GM23338 (cell line): Measurements from ENCODE around the gene RPL41. TPM values are rescaled to one million over a fixed set of nuclear protein-coding genes. Genes with fewer than 3 reads are reported as not detected.

Source experiments
- ATAC-seq: fragments of 200-7000 bp; cut with Tn5 transposase; 3 replicates; pipeline ENCODE4 v1.9.1; 2020
- DNase-seq: peaks from one replicate; pipeline ENCODE4 v3.0.0-alpha.2; 2015; ENCODE audit warnings: low spot score
- H2AFZ ChIP-seq: fragments of 200-600 bp; sonication (generic); 2 replicates; pipeline ENCODE4 v1.8.0; 2016; ENCODE audit warnings: antibody characterized with exemption, mild to moderate bottlenecking, moderate library complexity
- H3F3A ChIP-seq: fragments of 200-600 bp; sonication (generic); replicated peaks from 2 replicates; pipeline ENCODE4 v1.8.0; 2017; ENCODE audit warnings: antibody characterized with exemption, mixed run types, low read depth
- H3K27ac ChIP-seq: fragments of 200-600 bp; sonication (generic); 2 replicates; pipeline ENCODE4 v1.6.1; 2016; ENCODE audit warnings: low read depth
- H3K27me3 ChIP-seq: fragments of 200-600 bp; sonication (generic); 2 replicates; pipeline ENCODE4 v1.8.0; 2016; ENCODE audit warnings: mild to moderate bottlenecking, mixed run types, moderate library complexity; ENCODE audit not compliant: insufficient read depth
- H3K36me3 ChIP-seq: fragments of 200-600 bp; sonication (generic); 2 replicates; pipeline ENCODE4 v1.8.0; 2016; ENCODE audit warnings: mild to moderate bottlenecking; ENCODE audit not compliant: insufficient read depth
- H3K4me1 ChIP-seq: fragments of 200-600 bp; sonication (generic); 2 replicates; pipeline ENCODE4 v1.8.0; 2016; ENCODE audit warnings: mild to moderate bottlenecking, moderate library complexity; ENCODE audit not compliant: insufficient read depth
- H3K4me2 ChIP-seq: fragments of 200-600 bp; sonication (generic); 2 replicates; pipeline ENCODE4 v1.7.1; 2017; ENCODE audit warnings: mixed run types
- H3K4me3 ChIP-seq: fragments of 200-600 bp; sonication (generic); 2 replicates; pipeline ENCODE4 v1.6.1; 2016; ENCODE audit warnings: mixed run types
- H3K79me2 ChIP-seq: fragments of 200-600 bp; sonication (generic); replicated peaks from 2 replicates; pipeline ENCODE4 v1.8.0; 2017; ENCODE audit warnings: mild to moderate bottlenecking; ENCODE audit not compliant: insufficient read depth
- H3K9me2 ChIP-seq: fragments of 200-600 bp; sonication (generic); 2 replicates; pipeline ENCODE4 v1.8.0; 2017; ENCODE audit not compliant: insufficient read depth
- H4K20me1 ChIP-seq: fragments of 200-600 bp; sonication (generic); replicated peaks from 2 replicates; pipeline ENCODE4 v1.8.0; 2017; ENCODE audit warnings: mild to moderate bottlenecking; ENCODE audit not compliant: insufficient read depth
- H3K27ac Mint-ChIP-seq: 2 replicates; pipeline ENCODE4 v1.8.0; 2020; ENCODE audit warnings: inconsistent platforms, mild to moderate bottlenecking, moderate library complexity, mixed read lengths
- H3K27me3 Mint-ChIP-seq: 3 replicates; pipeline ENCODE4 v1.8.0; 2022; ENCODE audit warnings: low read depth, mild to moderate bottlenecking, moderate library complexity, mixed read lengths, inconsistent platforms; ENCODE audit not compliant: insufficient read depth, poor library complexity
- H3K36me3 Mint-ChIP-seq: 3 replicates; pipeline ENCODE4 v1.8.0; 2021; ENCODE audit warnings: low read depth, mild to moderate bottlenecking, inconsistent platforms, moderate library complexity, mixed read lengths
- H3K4me1 Mint-ChIP-seq: 3 replicates; pipeline ENCODE4 v1.8.0; 2020; ENCODE audit warnings: mild to moderate bottlenecking, inconsistent platforms, mixed read lengths
- H3K4me3 Mint-ChIP-seq: 3 replicates; pipeline ENCODE4 v1.8.0; 2021; ENCODE audit warnings: moderate library complexity, mild to moderate bottlenecking, inconsistent platforms, mixed read lengths
- H3K9me3 Mint-ChIP-seq: 3 replicates; pipeline ENCODE4 v1.8.0; 2020; ENCODE audit warnings: moderate library complexity, mild to moderate bottlenecking, inconsistent platforms, mixed read lengths
- CREB1 ChIP-seq: fragments of 250-450 bp; sonication (Bioruptor Pico); IDR thresholded peaks from 2 replicates; pipeline ENCODE4 v1.5.0; 2020; ENCODE audit warnings: low read depth, mild to moderate bottlenecking, moderate library complexity
- EZH2 ChIP-seq: fragments of 200-600 bp; sonication (generic); IDR thresholded peaks from one replicate; pipeline ENCODE4 v1.8.0; 2017; ENCODE audit warnings: antibody characterized with exemption, mild to moderate bottlenecking, low read depth; ENCODE audit not compliant: unreplicated experiment
- EZH2phosphoT487 ChIP-seq: fragments of 200-600 bp; sonication (generic); IDR thresholded peaks from one replicate; pipeline ENCODE4 v1.8.1; 2018; ENCODE audit warnings: antibody characterized with exemption; ENCODE audit not compliant: unreplicated experiment
- JUNB ChIP-seq: IDR thresholded peaks from one replicate; pipeline ENCODE4 v1.6.1; 2016; ENCODE audit warnings: antibody characterized with exemption; ENCODE audit not compliant: unreplicated experiment
- NANOG ChIP-seq: IDR thresholded peaks from 2 replicates; pipeline ENCODE4 v1.6.1; 2016; ENCODE audit warnings: antibody characterized with exemption, borderline replicate concordance
- POLR2AphosphoS5 ChIP-seq: IDR thresholded peaks from 2 replicates; pipeline ENCODE4 v1.6.1; 2016; ENCODE audit warnings: antibody characterized with exemption, low read depth
- STAT1 ChIP-seq: IDR thresholded peaks from one replicate; pipeline ENCODE4 v1.6.1; 2016; ENCODE audit warnings: antibody characterized with exemption; ENCODE audit not compliant: unreplicated experiment
- ZNF114 ChIP-seq: fragments of 250-450 bp; sonication (Bioruptor Pico); IDR thresholded peaks from 2 replicates; pipeline ENCODE4 v1.5.0; 2020; ENCODE audit warnings: mild to moderate bottlenecking, moderate library complexity
- ZNF331 ChIP-seq: fragments of 250-450 bp; sonication (Bioruptor Pico); IDR thresholded peaks from 2 replicates; pipeline ENCODE4 v1.5.0; 2020; ENCODE audit warnings: low read depth, mild to moderate bottlenecking, moderate library complexity
- polyA plus RNA-seq: library from polyadenylated mRNA; unstranded; fragments of >200 nt; fragmentation: Nextera tagmentation; extraction: Ambion mirVana; gene quantifications from 2 replicates; pipeline ENCODE4 v1.2.1, GENCODE V29; 2016
- total RNA-seq: library from RNA; depleted of rRNA; stranded (reverse); fragments of >200 nt; shearing (Covaris generic); gene quantifications from 2 replicates; pipeline ENCODE4 v1.2.3, GENCODE V29; 2014
- TF ChIP-seq, protein P1 (sequence below): fragments of 250-450 bp; sonication (Bioruptor Pico); IDR thresholded peaks from 2 replicates; pipeline ENCODE4 v1.5.0; 2020; ENCODE audit warnings: mild to moderate bottlenecking, moderate library complexity
- TF ChIP-seq, protein P2 (sequence below): IDR thresholded peaks from one replicate; pipeline ENCODE4 v1.6.1; 2018; ENCODE audit warnings: antibody characterized with exemption; ENCODE audit not compliant: unreplicated experiment
- TF ChIP-seq, protein P3 (sequence below): IDR thresholded peaks from 2 replicates; pipeline ENCODE4 v1.6.1; 2016; ENCODE audit warnings: antibody characterized with exemption
- TF ChIP-seq, protein P4 (sequence below), 2 experiments: fragments of 200-600 bp in 1 of 2; sonication (generic) in 1 of 2; conservative IDR thresholded peaks; 2 replicates each; pipeline versions ENCODE4 v1.5.1 to v1.6.1; 2016 to 2017; ENCODE audit warnings: antibody characterized with exemption in 2 of 2, low read depth in 2 of 2, mild to moderate bottlenecking in 2 of 2, moderate library complexity in 1 of 2

RPL41 gene
- total and polyA plus RNA-seq, 2 experiments from 2014 or later: 2,039 to 3,875 TPM

DNA sequence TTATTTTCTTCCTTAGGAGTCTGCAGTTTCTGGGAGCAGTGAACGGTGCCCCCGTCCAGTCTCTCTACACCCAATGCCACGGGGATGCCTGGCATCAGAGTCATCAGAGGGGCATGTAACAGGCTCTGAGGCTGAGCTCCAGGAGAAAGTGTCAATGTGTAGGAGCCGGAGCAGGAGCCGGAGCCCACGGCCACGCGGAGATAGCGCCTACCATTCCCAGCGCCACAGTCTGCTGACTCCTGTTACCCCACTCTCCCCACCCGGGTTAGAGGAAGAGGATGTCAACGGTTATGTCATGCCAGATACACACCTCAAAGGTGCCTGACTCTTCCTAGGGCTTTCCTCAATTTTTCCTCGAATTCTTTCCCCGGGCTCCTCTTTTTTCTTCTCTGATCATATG, 15.4 kb upstream of the RPL41 start:
- Histone ChIP-seq H3K4me2 (no peak overlapping the region), H2AFZ (no peak overlapping the region), H3K4me1 (peaks cover 16% of the 10 kb centered on the region), H3K36me3 (peaks cover 38% of the 10 kb centered on the region), H3F3A (peaks cover 26% of the 10 kb centered on the region), H3K4me3 (no peak overlapping the region), H3K9me2 (no peaks in the 10 kb centered on the region), H4K20me1 (peaks cover 9% of the 10 kb centered on the region), H3K27me3 (no peaks in the 10 kb centered on the region), H3K27ac (no peak overlapping the region), H3K79me2 (peaks cover 16% of the 10 kb centered on the region)
- Mint-ChIP-seq H3K9me3 (no peaks in the 10 kb centered on the region), H3K4me1 (peaks cover 11% of the 10 kb centered on the region), H3K4me3 (no peak overlapping the region; the same call in 2 of the 3 replicates), H3K36me3 (peaks cover 74% of the 10 kb centered on the region), H3K27ac (no peak overlapping the region), H3K27me3 (peaks cover 14% of the 10 kb centered on the region)
- DNase-seq (no peak), ATAC-seq (no peak)
- TF ChIP-seq JUNB (no peak), ZNF114 (no peak), POLR2AphosphoS5 (no peak), CREB1 (CRISPR knock-in tag) (no peak), NANOG (no peak), STAT1 (no peak), ZNF331 (CRISPR knock-in tag) (no peak), EZH2 (no peak), EZH2phosphoT487 (no peak)
- TF ChIP-seq, protein P1, sequence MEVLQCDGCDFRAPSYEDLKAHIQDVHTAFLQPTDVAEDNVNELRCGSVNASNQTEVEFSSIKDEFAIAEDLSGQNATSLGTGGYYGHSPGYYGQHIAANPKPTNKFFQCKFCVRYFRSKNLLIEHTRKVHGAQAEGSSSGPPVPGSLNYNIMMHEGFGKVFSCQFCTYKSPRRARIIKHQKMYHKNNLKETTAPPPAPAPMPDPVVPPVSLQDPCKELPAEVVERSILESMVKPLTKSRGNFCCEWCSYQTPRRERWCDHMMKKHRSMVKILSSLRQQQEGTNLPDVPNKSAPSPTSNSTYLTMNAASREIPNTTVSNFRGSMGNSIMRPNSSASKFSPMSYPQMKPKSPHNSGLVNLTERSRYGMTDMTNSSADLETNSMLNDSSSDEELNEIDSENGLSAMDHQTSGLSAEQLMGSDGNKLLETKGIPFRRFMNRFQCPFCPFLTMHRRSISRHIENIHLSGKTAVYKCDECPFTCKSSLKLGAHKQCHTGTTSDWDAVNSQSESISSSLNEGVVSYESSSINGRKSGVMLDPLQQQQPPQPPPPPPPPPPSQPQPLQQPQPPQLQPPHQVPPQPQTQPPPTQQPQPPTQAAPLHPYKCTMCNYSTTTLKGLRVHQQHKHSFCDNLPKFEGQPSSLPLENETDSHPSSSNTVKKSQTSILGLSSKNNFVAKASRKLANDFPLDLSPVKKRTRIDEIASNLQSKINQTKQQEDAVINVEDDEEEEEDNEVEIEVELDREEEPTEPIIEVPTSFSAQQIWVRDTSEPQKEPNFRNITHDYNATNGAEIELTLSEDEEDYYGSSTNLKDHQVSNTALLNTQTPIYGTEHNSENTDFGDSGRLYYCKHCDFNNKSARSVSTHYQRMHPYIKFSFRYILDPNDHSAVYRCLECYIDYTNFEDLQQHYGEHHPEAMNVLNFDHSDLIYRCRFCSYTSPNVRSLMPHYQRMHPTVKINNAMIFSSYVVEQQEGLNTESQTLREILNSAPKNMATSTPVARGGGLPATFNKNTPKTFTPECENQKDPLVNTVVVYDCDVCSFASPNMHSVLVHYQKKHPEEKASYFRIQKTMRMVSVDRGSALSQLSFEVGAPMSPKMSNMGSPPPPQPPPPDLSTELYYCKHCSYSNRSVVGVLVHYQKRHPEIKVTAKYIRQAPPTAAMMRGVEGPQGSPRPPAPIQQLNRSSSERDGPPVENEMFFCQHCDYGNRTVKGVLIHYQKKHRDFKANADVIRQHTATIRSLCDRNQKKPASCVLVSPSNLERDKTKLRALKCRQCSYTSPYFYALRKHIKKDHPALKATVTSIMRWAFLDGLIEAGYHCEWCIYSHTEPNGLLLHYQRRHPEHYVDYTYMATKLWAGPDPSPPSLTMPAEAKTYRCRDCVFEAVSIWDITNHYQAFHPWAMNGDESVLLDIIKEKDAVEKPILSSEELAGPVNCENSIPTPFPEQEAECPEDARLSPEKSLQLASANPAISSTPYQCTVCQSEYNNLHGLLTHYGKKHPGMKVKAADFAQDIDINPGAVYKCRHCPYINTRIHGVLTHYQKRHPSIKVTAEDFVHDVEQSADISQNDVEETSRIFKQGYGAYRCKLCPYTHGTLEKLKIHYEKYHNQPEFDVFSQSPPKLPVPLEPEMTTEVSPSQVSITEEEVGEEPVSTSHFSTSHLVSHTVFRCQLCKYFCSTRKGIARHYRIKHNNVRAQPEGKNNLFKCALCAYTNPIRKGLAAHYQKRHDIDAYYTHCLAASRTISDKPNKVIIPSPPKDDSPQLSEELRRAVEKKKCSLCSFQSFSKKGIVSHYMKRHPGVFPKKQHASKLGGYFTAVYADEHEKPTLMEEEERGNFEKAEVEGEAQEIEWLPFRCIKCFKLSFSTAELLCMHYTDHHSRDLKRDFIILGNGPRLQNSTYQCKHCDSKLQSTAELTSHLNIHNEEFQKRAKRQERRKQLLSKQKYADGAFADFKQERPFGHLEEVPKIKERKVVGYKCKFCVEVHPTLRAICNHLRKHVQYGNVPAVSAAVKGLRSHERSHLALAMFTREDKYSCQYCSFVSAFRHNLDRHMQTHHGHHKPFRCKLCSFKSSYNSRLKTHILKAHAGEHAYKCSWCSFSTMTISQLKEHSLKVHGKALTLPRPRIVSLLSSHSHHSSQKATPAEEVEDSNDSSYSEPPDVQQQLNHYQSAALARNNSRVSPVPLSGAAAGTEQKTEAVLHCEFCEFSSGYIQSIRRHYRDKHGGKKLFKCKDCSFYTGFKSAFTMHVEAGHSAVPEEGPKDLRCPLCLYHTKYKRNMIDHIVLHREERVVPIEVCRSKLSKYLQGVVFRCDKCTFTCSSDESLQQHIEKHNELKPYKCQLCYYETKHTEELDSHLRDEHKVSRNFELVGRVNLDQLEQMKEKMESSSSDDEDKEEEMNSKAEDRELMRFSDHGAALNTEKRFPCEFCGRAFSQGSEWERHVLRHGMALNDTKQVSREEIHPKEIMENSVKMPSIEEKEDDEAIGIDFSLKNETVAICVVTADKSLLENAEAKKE (CRISPR knock-in tag): no peak
- TF ChIP-seq, protein P2, sequence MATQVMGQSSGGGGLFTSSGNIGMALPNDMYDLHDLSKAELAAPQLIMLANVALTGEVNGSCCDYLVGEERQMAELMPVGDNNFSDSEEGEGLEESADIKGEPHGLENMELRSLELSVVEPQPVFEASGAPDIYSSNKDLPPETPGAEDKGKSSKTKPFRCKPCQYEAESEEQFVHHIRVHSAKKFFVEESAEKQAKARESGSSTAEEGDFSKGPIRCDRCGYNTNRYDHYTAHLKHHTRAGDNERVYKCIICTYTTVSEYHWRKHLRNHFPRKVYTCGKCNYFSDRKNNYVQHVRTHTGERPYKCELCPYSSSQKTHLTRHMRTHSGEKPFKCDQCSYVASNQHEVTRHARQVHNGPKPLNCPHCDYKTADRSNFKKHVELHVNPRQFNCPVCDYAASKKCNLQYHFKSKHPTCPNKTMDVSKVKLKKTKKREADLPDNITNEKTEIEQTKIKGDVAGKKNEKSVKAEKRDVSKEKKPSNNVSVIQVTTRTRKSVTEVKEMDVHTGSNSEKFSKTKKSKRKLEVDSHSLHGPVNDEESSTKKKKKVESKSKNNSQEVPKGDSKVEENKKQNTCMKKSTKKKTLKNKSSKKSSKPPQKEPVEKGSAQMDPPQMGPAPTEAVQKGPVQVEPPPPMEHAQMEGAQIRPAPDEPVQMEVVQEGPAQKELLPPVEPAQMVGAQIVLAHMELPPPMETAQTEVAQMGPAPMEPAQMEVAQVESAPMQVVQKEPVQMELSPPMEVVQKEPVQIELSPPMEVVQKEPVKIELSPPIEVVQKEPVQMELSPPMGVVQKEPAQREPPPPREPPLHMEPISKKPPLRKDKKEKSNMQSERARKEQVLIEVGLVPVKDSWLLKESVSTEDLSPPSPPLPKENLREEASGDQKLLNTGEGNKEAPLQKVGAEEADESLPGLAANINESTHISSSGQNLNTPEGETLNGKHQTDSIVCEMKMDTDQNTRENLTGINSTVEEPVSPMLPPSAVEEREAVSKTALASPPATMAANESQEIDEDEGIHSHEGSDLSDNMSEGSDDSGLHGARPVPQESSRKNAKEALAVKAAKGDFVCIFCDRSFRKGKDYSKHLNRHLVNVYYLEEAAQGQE: no peak
- TF ChIP-seq, protein P3, sequence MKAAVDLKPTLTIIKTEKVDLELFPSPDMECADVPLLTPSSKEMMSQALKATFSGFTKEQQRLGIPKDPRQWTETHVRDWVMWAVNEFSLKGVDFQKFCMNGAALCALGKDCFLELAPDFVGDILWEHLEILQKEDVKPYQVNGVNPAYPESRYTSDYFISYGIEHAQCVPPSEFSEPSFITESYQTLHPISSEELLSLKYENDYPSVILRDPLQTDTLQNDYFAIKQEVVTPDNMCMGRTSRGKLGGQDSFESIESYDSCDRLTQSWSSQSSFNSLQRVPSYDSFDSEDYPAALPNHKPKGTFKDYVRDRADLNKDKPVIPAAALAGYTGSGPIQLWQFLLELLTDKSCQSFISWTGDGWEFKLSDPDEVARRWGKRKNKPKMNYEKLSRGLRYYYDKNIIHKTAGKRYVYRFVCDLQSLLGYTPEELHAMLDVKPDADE: no peak
- TF ChIP-seq, protein P4, sequence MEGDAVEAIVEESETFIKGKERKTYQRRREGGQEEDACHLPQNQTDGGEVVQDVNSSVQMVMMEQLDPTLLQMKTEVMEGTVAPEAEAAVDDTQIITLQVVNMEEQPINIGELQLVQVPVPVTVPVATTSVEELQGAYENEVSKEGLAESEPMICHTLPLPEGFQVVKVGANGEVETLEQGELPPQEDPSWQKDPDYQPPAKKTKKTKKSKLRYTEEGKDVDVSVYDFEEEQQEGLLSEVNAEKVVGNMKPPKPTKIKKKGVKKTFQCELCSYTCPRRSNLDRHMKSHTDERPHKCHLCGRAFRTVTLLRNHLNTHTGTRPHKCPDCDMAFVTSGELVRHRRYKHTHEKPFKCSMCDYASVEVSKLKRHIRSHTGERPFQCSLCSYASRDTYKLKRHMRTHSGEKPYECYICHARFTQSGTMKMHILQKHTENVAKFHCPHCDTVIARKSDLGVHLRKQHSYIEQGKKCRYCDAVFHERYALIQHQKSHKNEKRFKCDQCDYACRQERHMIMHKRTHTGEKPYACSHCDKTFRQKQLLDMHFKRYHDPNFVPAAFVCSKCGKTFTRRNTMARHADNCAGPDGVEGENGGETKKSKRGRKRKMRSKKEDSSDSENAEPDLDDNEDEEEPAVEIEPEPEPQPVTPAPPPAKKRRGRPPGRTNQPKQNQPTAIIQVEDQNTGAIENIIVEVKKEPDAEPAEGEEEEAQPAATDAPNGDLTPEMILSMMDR (conservative IDR thresholded peaks at IDR 0.05; ENCODE audit: low read depth in 2 of 2): no peak
